Activated CD4-positive, CD25-positive, alpha-beta regulatory T cell treated with anti-CD3 and anti-CD28 coated beads, Interleukin-2, amount 50 U/mL, for 16 hours (primary cell): ENCODE data around the gene CT47A1.
"Not testable (repeated sequence)": the region's sequence is repeated elsewhere in the genome, so short reads cannot be mapped to it uniquely, and the experiment has no call there.

Experiments used
- DNase-seq: peaks from one replicate; pipeline ENCODE4 v3.0.0-alpha.2; 2020; ENCODE audit warnings: low read depth, low spot score

Gene CT47A1

DNA sequence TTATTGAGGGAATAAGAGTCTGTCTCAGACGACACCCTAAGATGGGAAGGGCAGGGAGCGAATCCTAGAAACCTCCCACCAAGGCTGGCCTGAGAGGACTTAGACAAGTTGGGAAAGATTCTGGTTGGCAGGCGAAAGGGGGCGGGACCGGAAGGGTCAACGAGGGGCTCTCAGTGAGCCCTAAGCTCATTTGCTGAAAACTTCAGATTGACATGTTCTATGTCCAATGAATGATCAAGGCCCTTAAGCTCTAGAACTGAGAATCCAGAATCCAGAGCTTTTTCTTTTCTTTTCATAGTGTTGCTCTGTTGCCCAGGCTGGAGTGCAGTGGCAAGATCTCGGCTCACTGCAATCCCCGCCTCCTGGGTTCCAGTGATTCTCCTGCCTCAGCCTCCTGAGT lies at the start of gene CT47A1:
TSS of gene CT47A1 (minus strand) at position 101 of the 400 bp plus-strand sequence. CDS start 231 bp downstream, outside the sequence.
- DNase-seq, result not testable (repeated sequence)

GRCh38 chrX:121032531-121032930 lies 47.0 kb upstream of the CT47A1 start:
- DNase-seq, result no peak

DNA sequence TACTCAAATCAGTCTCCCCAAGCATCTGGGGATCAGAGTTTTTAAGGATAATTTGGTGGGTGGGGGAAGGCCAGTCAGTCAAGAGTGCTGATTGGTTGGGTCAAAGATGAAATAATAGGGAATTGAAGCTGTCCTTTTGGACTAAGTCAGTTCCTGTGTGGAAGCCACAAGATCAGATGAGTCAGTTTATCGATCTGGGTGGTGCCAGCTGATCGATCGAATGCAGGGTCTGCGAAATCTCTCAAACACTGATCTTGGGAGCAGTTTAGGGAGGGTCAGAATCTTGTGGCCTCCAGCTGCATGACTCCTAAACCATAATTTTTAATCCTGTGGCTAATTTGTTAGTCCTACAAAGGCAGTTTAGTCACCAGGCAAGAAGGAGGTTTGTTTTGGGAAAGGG lies 44.5 kb upstream of the CT47A1 start:
- no peak for DNase-seq

- DNase-seq, result no peak
Measured at GRCh38 chrX:121028419-121028818, 42.9 kb upstream of the CT47A1 start.

DNA sequence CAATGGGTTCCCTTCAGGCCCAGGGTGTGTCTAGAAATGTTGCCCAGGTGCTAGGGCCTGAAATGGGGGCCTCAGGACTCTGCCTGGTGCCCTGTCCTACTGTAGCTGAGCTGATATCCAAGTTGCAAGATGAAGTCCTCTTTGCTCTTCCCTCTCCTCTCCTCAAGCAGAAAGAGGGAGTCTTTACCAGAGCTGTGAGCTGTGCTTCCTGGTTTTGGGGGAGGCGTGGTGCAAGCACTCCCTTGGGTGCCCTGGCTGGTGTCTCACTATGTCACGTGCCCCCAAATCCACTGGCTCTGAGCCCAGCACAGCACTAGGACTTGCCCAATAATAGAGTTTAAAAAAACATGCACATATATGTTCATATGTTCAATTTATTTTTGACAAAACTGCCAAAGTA lies 29.3 kb upstream of the CT47A1 start:
- no peak for DNase-seq

GRCh38 chrX:121013897-121014455 lies 28.4 kb upstream of the CT47A1 start:
- DNase-seq, result no peak

DNA sequence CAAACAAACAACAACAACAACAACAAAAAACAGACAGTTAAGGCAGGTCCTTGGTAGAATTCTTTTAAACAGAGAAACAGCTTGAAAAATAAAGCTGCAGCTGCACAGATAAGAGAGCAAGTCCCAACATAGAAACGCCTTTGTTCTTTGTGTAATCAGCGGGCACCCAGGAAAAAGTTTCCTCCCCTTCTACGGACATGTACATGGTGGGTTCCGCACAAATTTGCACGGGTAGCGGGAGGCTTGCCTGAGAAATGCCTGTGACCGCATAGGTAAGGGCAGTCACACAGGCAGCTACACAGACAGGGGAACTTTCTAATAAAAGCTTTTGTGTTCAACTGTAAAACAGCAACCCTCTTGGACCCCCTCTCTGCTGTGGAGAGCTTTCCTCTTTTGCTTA lies 25.7 kb upstream of the CT47A1 start:
- no peak for DNase-seq

GRCh38 chrX:121010218-121010617 lies 24.7 kb upstream of the CT47A1 start:
- DNase-seq, result no peak

GRCh38 chrX:121009764-121010163 lies 24.2 kb upstream of the CT47A1 start:
- DNase-seq, result no peak

DNA sequence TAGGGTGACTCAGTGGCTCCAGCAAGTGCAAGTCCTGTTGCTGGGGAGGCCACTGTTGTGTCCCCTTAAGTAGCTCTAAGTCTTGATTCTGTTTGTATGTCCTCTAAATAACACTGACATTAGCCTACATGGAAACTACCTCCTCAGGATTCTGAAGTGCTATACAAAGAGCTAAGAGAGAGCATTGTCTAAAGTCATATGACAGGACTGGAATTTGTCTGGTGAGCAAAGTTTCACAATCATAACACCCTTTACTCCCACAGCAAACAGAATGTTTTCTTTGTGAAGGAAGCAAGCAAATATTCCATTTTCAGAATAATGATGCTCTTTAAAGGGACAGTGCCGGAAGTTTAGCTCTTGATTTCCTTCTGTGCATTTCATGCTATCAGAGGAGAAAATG lies 23.4 kb upstream of the CT47A1 start:
- no peak for DNase-seq

DNA sequence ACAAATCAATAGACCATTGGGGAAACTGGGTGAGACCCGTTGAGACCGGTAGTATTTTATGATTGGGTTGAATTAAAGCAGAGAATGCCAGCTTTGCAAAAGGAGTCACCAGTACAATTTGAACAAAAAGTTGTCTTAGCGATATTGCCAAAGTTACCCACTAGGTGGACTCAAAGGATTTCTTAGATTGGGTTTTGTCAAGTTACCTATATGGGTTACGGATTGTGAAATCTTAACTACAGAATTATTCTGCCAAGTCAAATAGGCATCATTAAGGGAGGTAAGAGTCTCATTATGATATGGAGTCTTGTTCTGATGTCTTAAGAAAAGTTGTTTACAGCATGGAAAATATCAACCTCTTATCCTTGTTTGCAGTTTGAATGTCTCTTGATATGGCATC lies 15.0 kb upstream of the CT47A1 start:
- no peak for DNase-seq

DNA sequence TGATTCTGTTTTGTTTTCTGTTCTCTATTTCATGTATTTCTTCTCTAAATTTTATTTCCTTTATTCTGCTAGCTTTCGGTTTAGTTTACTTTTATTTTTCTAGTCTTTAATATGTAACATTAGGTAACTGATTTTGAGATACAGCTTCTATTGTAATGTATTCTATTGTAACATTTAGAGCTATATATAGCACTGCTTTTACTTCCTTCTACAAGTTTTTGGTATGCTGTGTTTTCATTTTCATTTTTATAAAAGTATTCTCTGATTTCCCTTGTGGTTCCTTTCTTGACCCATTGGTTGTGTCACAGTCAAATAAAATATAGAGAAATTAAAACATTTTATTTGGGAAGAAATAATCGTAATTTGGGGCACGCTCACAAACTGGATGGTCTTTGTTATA lies 13.9 kb upstream of the CT47A1 start:
- DNase-seq, result no peak

GRCh38 chrX:120956500-120956899 lies 29.1 kb downstream of the CT47A1 start, which contains the start of gene CT47A7:
Gene CT47A7, minus strand, starts transcription at chrX:120956600. Its CDS starts 255 bp downstream, at chrX:120956345.
- not testable (repeated sequence) for DNase-seq
